OCI-LY1 (cell line): ENCODE measurements around the gene NUP88.

Experiments
- EZH2 ChIP-seq: fragments of 200-600 bp; sonication (generic), shearing (Covaris generic); IDR thresholded peaks from 2 replicates; pipeline ENCODE4 v1.8.0; 2017; ENCODE audit warnings: borderline replicate concordance, mixed run types, mild to moderate bottlenecking, antibody characterized with exemption, low read length, moderate library complexity, mixed read lengths
- TF ChIP-seq, protein P1 (sequence below): fragments of 200-600 bp; sonication (generic), shearing (Covaris generic); IDR thresholded peaks from 2 replicates; pipeline ENCODE4 v1.5.1; 2017; ENCODE audit warnings: mild to moderate bottlenecking, antibody characterized with exemption, low read length, moderate library complexity, mixed read lengths

- TF ChIP-seq EZH2: no peak
- TF ChIP-seq, protein P1, sequence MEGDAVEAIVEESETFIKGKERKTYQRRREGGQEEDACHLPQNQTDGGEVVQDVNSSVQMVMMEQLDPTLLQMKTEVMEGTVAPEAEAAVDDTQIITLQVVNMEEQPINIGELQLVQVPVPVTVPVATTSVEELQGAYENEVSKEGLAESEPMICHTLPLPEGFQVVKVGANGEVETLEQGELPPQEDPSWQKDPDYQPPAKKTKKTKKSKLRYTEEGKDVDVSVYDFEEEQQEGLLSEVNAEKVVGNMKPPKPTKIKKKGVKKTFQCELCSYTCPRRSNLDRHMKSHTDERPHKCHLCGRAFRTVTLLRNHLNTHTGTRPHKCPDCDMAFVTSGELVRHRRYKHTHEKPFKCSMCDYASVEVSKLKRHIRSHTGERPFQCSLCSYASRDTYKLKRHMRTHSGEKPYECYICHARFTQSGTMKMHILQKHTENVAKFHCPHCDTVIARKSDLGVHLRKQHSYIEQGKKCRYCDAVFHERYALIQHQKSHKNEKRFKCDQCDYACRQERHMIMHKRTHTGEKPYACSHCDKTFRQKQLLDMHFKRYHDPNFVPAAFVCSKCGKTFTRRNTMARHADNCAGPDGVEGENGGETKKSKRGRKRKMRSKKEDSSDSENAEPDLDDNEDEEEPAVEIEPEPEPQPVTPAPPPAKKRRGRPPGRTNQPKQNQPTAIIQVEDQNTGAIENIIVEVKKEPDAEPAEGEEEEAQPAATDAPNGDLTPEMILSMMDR: no peak
Measured at GRCh38 chr17:5429191-5429887, 9.9 kb upstream of the NUP88 start.
